ENCODE results near the gene GNAI3.

GNAI3 gene

DNA sequence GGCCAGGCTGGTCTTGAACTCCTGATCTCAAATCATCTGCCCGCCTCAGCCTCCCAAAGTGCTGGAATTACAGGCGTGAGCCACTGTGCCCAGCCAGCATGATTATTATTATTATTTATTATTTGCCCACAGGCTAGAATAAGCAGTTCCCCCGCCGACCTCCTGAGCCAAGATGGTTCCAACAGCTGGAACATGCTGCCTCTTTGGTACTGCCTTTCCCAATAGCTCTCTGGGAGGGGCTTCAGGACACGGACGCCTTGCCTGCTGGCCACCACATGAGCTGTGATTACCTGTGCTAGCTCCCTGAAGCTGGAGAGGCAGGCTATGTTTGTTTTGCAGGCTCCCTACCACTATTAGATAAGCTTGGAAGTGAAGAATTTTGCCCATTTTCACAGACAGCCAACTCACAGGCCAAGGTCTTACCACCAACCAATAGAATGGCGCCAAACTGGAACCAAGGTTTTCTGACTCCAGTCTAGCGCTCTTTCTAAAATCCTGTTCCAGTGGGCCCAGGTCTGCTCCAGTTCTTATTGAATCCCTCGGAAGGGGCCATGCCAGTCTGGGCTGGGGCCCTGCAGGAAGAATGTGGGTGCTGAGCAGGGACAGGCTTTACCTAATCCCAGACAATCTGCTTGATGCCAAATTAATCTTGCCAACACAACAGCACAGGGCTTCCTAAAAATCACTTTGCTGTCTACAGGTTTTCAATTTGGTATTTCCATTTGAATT, 10.8 kb upstream of the GNAI3 start:
- Histone ChIP-seq H3K36me3 (replicated peaks) (no peaks in the 10 kb centered on the region), H3K27ac (no peak overlapping the region), H3K27me3 (replicated peaks) (no peaks in the 10 kb centered on the region), H3K4me3 (ENCODE audit: low read depth, low read length) (no peak overlapping the region)
- in situ Hi-C loops (cut with HindIII; ENCODE audit: low pct_ligation_motif_present, low sequenced_read_pairs): no loop called here
- DNase-seq: no peak
- no peak for TF ChIP-seq CTCF (IDR thresholded peaks at IDR 0.05; ENCODE audit: low read depth, low read length, missing control alignments)

DNA sequence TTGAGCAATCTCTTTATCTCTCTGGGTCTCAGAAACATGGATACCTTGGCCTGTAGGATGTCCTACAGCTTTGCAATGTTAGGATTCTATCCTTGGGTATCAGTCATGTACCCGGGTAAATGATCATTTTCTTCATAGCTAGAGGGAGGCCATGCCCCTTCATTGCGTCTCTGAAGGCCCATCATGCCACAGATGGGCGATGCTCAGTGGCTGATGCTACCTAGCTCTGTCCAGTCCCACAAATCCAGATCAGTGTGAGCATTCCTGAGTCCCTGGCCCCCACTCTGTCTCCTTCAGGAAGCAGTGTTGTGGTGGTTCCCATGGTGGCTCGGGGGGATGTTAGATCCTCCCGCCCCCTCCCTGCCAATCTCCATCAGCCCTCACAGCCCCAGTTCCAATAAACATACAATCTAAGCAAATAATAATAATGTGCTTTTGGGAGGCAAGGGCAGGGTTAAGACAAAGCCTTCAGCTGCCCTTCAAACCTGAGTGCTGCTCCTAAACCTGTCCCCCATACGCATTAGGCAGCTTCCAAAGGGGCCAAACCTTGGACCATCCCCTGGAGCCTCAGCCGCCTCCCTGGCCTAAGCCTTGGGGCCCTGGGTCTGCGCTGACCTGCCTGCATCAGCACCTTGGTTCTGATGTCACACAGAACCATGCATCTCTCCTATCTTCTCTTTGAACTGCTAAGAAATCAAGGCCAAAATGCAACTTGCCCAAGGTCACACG, 9.4 kb upstream of the GNAI3 start:
- in situ Hi-C loops (cut with HindIII; ENCODE audit: low pct_ligation_motif_present, low sequenced_read_pairs): no loop called here
- H3K27ac ChIP-seq: no peak overlapping the region
- H3K27me3 ChIP-seq (replicated peaks): no peaks in the 10 kb centered on the region
- no peak for DNase-seq
- no peak for TF ChIP-seq CTCF (IDR thresholded peaks at IDR 0.05; ENCODE audit: low read depth, low read length, missing control alignments)
- no peaks in the 10 kb centered on the region for H3K36me3 ChIP-seq (replicated peaks)
- H3K4me3 ChIP-seq (ENCODE audit: low read depth, low read length): no peak overlapping the region

- Histone ChIP-seq H3K27me3 (replicated peaks) (no peaks in the 10 kb centered on the region), H3K36me3 (replicated peaks) (no peaks in the 10 kb centered on the region), H3K27ac (no peak within 1 kb of the TSS), H3K4me3 (ENCODE audit: low read depth, low read length) (no peak within 1 kb of the TSS)
- no peak for TF ChIP-seq CTCF (IDR thresholded peaks at IDR 0.05; ENCODE audit: low read depth, low read length, missing control alignments)
- in situ Hi-C loops (cut with HindIII; ENCODE audit: low pct_ligation_motif_present, low sequenced_read_pairs): no loop called here
- no peak for DNase-seq
Observed at GRCh38 chr1:109539676-109540075, 8.7 kb upstream of the GNAI3 start, which contains the start of gene GPR61. TSS of gene GPR61 (plus strand) at chr1:109539872. CDS start at chr1:109543023, 3,151 bp downstream.

GRCh38 chr1:109541102-109541501, 7.3 kb upstream of the GNAI3 start:
- TF ChIP-seq CTCF (IDR thresholded peaks at IDR 0.05; ENCODE audit: low read depth, low read length, missing control alignments): no peak
- H3K27me3 ChIP-seq (replicated peaks): no peaks in the 10 kb centered on the region
- H3K27ac ChIP-seq: no peak overlapping the region
- H3K36me3 ChIP-seq (replicated peaks): no peaks in the 10 kb centered on the region
- no peak for DNase-seq
- in situ Hi-C loops (cut with HindIII; ENCODE audit: low pct_ligation_motif_present, low sequenced_read_pairs): no loop called here
- no peak overlapping the region for H3K4me3 ChIP-seq (ENCODE audit: low read depth, low read length)

- Histone ChIP-seq H3K4me3 (ENCODE audit: low read depth, low read length) (no peak overlapping the region), H3K27me3 (replicated peaks) (no peaks in the 10 kb centered on the region), H3K36me3 (replicated peaks) (no peaks in the 10 kb centered on the region), H3K27ac (no peak overlapping the region)
- DNase-seq: no peak
- no peak for TF ChIP-seq CTCF (IDR thresholded peaks at IDR 0.05; ENCODE audit: low read depth, low read length, missing control alignments)
- in situ Hi-C loops (cut with HindIII; ENCODE audit: low pct_ligation_motif_present, low sequenced_read_pairs): no loop called here
Observed at GRCh38 chr1:109542657-109543056, 5.8 kb upstream of the GNAI3 start.
